ENCODE measurements around the gene PPFIA3.
"Not testable (repeated sequence)": the region's sequence is repeated elsewhere in the genome, so short reads cannot be mapped to it uniquely, and the experiment has no call there.

PPFIA3 gene

DNA sequence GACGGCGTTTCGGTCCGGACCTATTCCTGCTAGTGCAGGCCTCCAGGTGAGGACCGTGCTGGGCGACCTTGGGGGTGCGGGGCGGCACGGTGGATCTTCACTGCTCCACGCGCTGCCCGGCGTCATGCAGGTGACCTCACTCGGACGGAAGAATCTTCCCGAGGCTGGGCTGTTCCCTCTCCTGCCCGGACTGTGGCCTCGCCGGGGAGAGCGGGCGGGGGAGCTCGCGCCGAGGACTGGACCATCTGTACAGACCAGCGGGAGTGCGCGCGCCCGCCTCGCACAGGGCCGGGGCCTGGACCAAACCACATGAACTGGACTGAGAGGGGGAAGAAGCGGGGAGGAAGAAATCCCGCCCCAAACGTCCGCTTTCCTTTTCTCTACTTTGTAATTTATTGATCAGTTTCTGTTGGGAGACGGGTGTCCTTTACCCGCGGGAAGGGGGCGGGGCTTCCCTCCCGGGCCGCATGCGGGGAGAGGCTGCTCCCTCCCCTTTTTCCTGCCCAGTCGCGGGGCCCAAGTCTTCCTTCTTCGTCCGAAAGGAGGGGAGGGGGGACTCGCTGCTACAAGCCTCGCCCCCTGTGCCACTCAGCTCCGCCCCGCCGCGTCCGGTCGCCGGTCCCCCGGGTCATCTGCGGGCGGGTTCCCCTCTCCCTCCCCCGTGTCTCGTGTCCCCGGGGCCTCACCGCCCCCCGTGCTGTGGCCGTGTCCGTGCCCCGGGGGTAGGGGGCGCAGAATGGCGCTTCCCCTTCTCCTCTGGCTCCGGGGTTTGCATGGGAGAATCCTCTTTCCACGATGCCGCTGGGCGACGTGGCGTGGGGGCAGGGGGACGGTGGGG, 31.0 kb downstream of the PPFIA3 start:
- no peak for DNase-seq

DNA sequence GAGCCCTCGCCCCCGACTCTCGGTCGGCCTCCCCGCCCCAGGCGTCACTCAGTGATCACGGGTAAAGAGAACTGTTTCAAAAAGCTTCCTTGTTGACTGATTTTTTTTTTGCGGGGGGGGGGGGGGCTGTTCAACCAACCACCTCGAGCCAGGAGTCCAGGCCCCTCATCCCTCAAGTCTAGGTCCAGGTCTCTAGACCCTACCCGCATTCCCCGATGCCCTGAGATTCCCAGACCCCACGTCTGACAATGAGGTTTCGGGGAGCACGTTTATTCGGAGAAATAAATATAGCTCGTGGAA, 31.6 kb downstream of the PPFIA3 start:
- DNase-seq = no peak

DNA sequence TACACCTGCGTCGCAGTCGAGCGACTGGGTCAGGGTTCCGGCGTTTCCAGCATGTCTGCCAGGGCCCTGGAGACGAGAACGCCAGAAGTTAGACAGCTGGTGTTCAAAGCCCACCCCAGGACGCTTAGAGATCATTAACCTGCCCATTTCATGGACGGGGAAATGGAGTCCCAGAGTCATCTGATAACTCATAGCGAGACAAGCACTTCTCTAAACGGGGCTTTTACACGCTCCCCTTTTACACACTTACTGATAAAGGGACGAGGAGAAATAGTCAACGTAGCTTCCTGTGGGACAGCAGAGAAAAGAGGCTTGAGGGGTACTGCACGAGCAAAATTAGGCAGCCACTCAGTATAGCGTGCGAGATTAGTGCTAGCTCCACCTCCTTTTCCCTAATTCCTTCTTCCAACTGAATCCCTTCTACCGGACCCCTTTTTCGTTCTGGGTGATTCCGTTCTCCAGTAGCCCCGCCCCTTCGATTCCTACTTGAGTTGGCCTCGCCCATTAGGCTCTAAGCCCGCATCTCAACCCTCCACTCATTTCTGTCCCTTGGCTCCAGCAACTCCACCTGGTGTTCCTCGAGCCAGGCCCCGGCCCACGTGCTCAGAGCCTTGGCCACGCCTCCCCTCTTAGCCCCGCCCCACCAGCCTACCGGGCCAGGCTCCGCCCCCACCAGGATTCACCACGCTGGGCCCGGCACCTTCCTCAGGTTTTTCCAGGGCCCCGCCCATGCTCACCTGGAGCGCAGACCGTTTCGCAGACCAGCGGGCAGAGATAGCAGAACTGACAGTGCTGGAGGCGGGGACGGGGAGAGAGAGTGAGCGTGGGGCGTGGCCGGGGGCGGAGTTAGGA, 32.1 kb downstream of the PPFIA3 start:
- DNase-seq = no peak

DNA sequence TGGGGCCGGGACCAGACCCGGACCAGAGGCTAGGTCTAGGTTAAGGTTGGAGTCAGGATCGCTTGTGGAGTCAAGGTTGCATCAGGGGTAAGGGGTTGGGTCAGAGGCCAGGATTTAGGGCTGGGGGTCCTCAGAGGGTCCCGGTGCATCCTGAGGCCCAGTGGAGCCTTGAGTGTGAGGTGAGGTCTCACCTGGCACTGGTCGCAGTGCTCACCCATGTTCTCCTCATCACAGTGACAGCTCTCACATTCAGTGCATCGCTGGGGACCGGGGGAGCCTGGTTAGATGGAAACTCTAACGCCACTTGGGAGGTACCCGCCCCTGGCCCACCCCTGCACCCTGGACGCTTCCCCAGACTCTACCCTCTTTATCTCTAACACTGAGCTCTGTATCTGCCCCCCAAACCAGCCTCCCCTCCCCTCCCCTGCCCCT, 32.8 kb downstream of the PPFIA3 start:
- DNase-seq = no peak

DNA sequence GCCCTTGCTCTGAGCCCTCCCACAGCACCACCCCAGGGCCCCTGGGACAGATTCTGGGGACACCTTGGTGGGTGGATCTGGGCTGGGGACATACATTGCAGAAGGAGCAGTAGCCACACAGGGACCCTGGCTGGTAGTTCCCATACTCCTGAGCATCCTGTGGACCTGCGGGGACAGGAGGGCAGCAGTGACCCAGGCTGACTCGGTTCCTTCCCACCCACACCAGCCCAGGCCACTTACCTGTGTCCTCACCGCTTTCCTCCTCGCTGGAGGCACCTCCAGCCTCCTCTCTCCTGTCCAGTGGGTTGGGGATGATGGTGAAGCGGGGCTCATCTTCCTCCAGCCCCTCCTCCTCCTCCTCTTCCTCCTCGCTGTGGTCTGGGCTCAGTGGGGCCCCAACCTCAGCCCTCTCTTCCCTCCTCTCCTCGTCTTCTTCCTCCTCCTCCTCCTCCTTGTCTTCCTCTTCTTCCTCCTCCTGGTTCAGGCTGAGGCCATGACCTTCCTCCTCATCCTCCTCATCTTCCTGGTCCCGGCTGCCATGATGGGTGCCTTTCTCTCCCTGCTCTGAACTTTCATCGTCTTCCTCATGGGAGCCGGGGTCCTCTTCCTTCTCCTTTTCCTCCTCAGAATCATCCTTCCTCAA, 33.9 kb downstream of the PPFIA3 start:
- DNase-seq = no peak

DNA sequence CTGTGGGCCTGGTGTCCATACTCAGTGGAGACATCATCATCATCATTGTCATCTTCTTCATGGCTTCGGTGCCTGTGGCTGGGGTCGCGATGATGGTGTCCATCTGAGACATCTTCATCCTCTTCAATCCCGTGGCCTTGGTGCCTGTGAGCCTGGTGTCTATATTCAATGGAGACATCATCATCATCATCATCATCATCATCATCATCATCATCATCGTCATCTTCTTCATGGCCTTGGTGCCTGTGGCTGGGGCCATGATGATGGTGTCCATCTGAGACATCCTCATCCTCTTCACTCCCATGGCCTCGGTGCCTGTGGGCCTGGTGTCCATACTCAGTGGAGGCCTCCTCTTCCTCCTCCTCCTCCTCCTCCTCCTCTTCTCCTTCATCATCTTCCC, 34.9 kb downstream of the PPFIA3 start:
- no peak for DNase-seq

DNA sequence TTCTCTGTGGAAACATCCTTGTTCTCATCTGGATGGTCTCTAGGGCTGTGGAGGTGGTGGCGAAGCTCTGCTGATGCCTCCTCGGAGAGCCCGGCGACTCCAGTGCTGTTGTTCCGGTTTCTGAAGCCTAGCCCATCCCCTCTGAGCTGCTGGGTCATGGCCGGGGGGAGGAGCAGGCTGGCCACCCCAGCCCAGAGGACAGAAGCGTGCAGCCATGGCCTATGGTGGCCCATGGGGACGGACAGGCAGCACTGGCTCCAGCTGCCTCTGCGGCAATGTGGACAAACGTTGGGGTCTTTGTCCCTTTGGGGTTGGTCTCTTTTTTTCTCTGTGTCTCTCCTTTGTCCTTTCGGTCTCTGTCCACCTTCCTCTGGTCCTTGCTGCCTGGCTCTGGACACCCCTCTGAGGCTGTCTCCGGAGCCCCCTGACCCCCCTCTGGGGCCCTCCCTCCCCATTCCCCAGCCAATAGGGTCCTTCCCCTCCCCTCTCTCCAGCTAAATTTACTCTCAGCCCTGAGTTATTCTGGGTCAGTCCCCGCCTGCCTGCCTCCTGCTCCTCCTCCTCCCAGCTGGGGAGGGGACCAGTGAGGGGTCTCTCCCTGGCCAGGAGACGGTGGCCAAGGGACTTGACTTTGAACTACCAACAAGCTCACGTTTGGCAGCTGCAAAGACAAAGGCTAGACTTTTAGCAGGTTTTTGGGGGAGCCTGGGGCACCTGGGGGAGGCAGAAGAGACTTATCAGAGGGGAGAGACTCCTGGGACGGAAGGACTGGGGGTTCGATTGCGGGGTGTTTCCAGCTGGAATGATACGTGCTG, 35.9 kb downstream of the PPFIA3 start, which contains the start of gene HRC:
HRC (minus strand) TSS at position 392 of the 815 bp plus-strand sequence; CDS start at position 233, 159 bp downstream.
- DNase-seq = no peak

DNA sequence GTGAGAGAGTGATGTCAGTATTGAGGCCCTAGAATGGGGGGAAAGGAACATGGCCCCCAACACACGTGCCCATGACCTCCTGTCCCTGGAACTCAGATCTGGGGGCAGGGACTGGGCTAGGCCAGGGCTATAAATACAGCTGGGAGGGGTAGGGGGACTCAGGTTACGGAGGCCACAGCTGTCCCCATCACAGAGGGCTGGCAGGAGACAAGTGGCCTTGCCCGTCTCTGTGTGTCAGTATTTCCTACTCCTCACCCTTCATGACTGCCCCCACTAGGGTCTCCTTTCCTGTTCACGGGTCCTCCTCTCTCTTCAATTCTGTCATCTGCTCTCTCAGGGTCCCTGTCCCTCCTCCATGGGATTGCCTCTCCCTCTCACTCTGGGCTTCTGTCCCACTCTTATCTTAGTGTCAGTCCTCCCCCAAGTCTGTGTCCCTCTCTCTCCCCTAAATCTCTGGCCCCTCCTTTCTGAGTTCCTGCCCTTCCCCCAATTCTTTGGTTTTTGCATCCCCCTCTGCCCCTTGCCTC, 36.5 kb downstream of the PPFIA3 start:
- DNase-seq = no peak

DNA sequence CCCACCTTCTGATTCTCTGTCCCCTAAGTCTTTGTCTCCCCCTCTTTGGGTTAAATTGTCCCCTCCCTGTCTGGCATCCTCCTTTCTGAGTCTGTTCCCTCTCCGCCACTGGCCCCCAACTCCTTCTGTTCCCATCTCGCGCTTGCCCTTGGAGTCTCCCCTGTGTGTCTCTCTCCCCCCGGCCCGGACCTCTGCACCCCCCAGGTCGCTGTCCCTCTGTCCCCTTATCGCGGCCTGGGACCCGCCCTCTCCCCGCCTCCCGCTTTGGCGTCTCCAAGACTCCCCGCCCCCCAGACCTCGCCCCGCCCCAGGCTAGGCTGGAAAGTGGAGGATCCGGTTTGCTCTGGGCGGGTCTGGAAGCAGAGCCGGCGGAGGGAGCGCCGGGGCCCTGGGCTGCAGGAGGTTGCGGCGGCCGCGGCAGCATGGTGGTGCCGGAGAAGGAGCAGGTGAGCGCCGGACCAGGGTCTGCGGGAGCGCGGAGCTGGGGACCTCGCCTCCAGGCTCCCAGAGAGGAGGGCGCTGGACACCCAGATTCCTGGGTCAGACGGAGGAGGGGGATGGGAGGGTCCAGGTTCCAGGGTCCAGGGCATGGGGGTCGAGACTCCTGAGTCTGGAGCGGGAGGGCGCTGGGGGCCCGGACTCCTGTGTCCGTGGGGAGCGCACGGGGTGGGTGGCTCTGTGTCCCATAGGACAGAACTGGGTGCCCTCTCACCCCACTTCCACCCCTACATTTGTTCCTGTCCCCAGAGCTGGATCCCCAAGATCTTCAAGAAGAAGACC, 38.3 kb downstream of the PPFIA3 start, which contains the start of gene TRPM4:
TRPM4 (plus strand) TSS at position 348 of the 780 bp plus-strand sequence; CDS start at position 423, 75 bp downstream.
- peak in 1 of 4 experiments; percentile 13 for DNase-seq

DNA sequence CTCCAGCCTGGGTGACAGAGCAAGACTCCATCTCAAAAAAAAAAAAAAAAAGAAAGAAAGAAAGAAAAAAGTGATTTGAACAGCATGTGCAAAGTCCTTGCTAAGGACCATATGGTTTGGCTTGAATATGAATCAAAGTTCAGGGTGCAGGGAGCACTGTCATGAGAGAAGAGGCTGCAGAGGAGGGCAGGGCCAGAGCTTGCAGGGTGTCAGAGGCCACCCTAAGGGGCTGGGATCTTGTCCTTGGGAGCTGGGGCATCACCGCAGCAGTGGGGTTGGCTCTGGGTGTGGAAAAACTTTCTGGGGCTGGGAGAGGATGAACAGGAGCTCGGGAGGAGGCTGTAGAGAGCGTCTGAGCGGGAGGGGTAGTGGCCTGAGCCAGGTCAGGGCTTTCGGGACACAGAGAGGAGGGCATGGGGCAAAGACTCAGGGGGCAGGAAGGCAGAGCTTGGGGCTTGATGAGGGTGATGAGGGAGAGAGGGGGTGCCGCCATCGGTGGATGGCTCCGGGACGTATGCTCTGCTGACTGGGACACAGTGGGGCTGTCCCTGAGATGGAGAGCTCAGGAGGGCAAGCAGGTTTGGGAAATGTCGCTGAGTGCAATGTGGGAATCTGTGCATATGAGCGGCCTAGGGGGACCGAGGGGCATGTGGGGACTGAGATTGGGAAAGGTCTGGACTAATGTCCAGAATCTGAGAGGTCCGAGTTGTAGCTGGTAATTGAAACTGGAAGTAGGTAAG, 41.3 kb downstream of the PPFIA3 start:
- DNase-seq = no peak

DNA sequence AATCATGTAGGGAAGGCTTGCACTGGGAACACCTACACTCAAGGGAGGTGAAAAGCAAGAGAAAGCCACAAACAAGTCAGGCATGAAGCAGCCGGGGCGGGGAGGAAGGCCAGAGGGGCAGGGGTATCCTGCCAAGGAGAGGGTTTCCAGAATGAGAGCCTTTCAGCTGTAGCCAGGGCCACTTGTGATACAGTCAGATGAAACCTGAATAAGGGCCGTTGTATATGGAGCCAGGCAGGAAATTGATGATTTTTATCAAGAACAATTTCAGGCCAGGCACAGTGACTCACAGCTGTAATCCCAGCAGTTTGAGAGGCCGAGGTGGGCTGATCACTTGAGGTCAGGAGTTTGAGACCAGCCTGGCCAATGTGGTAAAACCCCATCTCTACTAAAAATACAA, 42.6 kb downstream of the PPFIA3 start:
- DNase-seq = no peak

DNA sequence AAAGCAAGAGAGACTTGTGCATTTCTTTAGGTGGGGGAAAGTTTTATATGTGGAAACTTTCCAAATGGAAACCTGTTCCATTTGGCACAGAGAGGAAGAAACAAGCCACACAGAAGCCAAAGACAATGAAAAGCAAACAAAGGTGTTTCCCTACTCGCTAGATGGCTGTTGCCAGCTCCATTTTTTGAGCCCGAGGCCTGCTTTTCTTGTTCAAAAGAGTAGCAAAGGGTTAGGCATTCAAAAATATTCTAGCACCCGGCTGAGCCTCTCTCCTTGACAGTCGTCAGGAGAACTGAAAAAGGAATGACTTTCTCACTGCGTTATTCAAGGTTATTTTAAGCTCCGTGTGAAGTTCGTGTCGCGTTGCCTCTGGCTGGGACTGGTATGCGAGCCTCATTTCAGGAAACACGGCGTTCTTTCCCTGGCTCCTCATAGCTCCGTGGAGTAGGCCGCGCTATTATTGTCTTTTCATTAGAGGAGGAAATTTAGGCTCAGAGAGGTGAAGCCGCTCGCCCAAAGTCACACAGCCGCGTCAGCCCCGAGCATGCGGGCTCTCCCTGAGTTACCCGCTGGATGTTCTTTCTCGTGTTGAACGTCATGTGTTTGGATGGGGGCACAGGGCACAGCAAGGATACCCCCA, 45.9 kb downstream of the PPFIA3 start:
- DNase-seq = no peak

DNA sequence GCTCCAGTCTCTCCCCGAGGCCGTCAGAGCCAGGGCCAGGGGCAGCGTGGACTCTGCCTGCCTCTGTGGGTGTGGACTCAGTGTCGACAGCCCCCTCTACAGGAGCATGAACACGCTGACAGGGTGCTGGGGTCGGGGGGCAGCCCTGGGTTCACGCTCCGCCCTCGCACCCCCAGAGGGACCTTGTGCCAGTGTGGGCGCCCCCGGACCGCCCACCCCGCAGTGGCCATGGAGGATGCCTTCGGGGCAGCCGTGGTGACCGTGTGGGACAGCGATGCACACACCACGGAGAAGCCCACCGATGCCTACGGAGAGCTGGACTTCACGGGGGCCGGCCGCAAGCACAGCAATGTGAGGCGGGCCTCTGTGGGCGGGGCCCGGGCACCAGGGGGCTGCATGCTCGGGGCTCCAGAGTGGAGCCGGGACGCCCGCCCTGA, 46.5 kb downstream of the PPFIA3 start:
- no peak for DNase-seq

DNA sequence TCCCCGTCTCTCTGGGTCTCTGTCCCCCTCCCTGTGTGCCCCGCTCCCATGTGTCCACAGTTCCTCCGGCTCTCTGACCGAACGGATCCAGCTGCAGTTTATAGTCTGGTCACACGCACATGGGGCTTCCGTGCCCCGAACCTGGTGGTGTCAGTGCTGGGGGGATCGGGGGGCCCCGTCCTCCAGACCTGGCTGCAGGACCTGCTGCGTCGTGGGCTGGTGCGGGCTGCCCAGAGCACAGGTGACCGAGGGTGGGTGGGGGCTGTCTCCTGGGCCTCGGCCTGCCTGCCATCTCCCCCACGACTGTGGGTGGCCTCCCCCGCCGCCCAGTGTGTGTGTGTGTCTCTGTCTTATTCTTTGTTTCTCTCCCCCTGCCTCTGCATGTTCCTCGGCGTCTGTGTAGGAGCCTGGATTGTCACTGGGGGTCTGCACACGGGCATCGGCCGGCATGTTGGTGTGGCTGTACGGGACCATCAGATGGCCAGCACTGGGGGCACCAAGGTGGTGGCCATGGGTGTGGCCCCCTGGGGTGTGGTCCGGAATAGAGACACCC, 48.6 kb downstream of the PPFIA3 start:
- no peak for DNase-seq

DNA sequence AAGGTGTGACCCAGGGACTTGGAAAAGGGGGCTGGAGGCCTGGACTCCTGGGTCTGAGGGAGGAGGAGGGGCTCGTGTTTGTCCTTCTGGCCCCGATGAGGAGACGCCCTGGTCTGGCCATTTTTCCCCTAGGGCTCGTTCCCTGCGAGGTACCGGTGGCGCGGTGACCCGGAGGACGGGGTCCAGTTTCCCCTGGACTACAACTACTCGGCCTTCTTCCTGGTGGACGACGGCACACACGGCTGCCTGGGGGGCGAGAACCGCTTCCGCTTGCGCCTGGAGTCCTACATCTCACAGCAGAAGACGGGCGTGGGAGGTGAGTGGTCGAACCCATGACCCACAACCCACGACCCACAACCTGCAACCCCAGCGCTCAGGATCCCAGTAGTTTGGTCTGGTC, 49.1 kb downstream of the PPFIA3 start:
- DNase-seq = no peak

DNA sequence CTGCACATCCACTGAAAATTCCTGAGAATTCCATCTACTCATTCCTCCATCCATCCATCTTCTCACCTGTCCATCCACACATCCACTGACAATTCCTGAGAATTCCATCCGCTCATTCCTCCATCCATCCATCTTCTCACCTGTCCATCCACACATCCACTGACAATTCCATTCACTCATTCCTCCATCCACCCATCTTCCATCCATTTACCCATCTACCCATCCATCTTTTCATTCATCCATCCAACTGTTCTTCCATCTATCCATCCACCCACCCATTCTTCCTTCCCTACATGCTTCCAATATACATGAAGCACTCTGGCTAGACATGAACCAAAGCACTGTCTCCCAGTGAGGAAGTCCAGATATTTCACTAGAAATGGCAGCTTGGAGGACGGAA, 53.9 kb downstream of the PPFIA3 start:
- no peak for DNase-seq

DNA sequence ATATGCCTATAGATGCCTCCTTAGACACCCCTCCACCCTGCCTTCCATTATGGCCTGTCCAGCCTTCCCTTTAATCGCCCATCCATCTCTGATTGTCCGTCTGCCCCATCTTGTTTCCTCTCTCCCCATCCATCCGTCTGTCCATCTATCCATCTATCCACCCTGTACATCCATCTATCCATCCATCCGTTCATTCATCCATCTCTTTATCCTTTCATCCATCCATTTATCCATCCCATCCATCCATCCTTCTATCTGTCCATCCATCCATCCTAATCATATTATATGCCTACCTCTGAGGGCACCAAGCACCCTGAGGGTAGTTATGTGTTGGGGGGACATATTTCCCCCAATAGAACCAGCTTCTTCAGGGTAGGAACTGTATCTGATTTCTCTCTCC, 61.3 kb downstream of the PPFIA3 start:
- DNase-seq = no peak

DNA sequence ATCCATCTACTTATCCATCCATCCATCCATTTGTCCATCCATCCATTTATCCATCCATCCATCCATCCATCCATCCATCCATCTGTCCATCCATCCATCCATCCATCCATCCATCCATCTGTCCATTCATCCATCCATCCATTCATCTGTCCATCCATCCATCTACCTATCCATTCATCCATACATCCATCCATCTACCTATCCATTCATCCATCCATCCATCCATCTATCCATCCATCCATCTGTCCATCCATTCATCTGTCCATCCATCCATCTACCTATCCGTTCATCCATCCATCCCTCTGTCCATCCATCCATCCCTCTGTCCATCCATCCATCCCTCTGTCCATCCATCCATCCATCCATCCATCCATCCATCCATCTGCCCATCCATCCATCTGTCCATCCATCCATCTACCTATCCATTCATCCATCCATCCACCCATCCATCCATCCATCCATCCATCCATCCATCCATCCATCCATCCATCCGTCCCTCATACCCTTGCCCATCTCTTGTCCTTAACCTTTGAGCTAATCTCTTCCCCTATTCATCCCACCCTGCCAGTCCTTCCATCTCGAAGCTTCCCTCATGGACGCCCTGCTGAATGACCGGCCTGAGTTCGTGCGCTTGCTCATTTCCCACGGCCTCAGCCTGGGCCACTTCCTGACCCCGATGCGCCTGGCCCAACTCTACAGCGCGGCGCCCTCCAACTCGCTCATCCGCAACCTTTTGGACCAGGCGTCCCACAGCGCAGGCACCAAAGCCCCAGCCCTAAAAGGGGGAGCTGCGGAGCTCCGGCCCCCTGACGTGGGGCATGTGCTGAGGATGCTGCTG, 62.9 kb downstream of the PPFIA3 start:
- not testable (repeated sequence) for DNase-seq

DNA sequence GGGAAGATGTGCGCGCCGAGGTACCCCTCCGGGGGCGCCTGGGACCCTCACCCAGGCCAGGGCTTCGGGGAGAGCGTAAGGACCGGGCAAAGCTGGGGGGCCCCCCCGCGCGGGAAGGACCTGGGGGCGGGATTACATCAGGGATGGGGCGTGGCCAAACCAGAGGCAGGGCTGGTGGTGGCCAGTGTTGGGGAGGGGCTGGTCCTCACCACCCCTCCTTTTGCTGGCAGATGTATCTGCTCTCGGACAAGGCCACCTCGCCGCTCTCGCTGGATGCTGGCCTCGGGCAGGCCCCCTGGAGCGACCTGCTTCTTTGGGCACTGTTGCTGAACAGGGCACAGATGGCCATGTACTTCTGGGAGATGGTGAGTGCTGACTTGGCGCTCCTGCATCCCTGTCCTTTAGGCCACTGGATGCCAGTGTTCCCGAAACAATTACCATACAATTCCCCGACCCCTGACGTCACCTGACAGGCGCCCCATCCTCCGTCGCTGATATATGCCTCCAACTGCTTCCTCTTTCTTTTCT, 63.6 kb downstream of the PPFIA3 start:
- DNase-seq = no peak

All from activated CD4-positive, CD25-positive, alpha-beta regulatory T cell (primary cell).